ENCODE measurements around the gene MAP2K4.

DNA sequence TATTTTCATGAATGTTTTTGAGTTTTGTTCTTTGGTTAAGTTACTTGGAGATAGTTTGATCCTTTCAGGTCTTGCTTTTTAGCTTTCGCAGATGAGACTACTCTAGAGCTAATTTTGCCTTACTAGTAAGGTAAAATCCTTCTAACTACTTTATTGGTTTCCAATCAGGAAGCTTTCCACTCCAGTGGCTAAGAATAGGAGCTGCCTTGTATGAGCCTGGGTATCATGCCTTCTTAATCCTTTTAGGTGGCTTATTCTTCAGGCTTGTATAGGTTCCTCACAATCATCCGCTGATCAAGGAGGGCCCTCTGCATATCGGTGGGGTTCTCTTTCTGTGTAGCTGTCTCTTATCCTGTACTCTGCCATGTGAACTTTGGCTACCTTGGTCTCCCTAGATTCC lies 53.7 kb downstream of the MAP2K4 start:
- TF ChIP-seq, protein P1, sequence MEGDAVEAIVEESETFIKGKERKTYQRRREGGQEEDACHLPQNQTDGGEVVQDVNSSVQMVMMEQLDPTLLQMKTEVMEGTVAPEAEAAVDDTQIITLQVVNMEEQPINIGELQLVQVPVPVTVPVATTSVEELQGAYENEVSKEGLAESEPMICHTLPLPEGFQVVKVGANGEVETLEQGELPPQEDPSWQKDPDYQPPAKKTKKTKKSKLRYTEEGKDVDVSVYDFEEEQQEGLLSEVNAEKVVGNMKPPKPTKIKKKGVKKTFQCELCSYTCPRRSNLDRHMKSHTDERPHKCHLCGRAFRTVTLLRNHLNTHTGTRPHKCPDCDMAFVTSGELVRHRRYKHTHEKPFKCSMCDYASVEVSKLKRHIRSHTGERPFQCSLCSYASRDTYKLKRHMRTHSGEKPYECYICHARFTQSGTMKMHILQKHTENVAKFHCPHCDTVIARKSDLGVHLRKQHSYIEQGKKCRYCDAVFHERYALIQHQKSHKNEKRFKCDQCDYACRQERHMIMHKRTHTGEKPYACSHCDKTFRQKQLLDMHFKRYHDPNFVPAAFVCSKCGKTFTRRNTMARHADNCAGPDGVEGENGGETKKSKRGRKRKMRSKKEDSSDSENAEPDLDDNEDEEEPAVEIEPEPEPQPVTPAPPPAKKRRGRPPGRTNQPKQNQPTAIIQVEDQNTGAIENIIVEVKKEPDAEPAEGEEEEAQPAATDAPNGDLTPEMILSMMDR (IDR thresholded peaks at IDR 0.05; ENCODE audit: poor library complexity), result no peak
- no peak for TF ChIP-seq EZH2 (IDR thresholded peaks at IDR 0.05; ENCODE audit: borderline replicate concordance)
